HG03378 (cell line): ENCODE results near the gene IGLL1.
"Not testable (repeated sequence)": the region's sequence is repeated elsewhere in the genome, so short reads cannot be mapped to it uniquely, and the experiment has no call there.

Experiments used
- ATAC-seq: cut with Tn5 transposase; IDR thresholded peaks from one replicate; pipeline ENCODE4 v1.9.1; 2021; ENCODE audit warnings: mild to moderate bottlenecking, moderate library complexity; ENCODE audit not compliant: unreplicated experiment

The IGLL1 gene

GRCh38 chr22:23591846-23592245 lies 11.8 kb upstream of the IGLL1 start:
- no peak for ATAC-seq

GRCh38 chr22:23591201-23591791 lies 11.2 kb upstream of the IGLL1 start:
- no peak for ATAC-seq

GRCh38 chr22:23583836-23584235 lies 3.7 kb upstream of the IGLL1 start:
- no peak for ATAC-seq

- no peak for ATAC-seq
Observed at GRCh38 chr22:23583153-23583552, 3.1 kb upstream of the IGLL1 start.

- ATAC-seq, result no peak
Observed at GRCh38 chr22:23581260-23581650, 1.2 kb upstream of the IGLL1 start.

GRCh38 chr22:23580576-23581259 lies 628 bp upstream of the IGLL1 start:
- ATAC-seq, result no peak

- ATAC-seq, result no peak
Observed at GRCh38 chr22:23579280-23579679, 810 bp downstream of the IGLL1 start.

GRCh38 chr22:23578306-23578705 lies 1.8 kb downstream of the IGLL1 start:
- ATAC-seq, result no peak

GRCh38 chr22:23576681-23577080 lies 3.4 kb downstream of the IGLL1 start:
- ATAC-seq, result no peak

GRCh38 chr22:23575601-23576000 lies 4.5 kb downstream of the IGLL1 start:
- ATAC-seq, result no peak

- ATAC-seq, result no peak
Observed at GRCh38 chr22:23574877-23575276, 5.2 kb downstream of the IGLL1 start.

GRCh38 chr22:23574371-23574811 lies 5.7 kb downstream of the IGLL1 start:
- no peak for ATAC-seq

GRCh38 chr22:23573701-23574235 lies 6.3 kb downstream of the IGLL1 start:
- not testable (repeated sequence) for ATAC-seq

- ATAC-seq, result not testable (repeated sequence)
Observed at GRCh38 chr22:23573106-23573505, 7.0 kb downstream of the IGLL1 start.

- no peak for ATAC-seq
Observed at GRCh38 chr22:23571486-23571885, 8.6 kb downstream of the IGLL1 start.

GRCh38 chr22:23570681-23571080 lies 9.4 kb downstream of the IGLL1 start:
- no peak for ATAC-seq

GRCh38 chr22:23569716-23570115 lies 10.4 kb downstream of the IGLL1 start:
- no peak for ATAC-seq

- no peak for ATAC-seq
Observed at GRCh38 chr22:23569291-23569690, 10.8 kb downstream of the IGLL1 start.

- ATAC-seq, result no peak
Observed at GRCh38 chr22:23566705-23567475, 13.2 kb downstream of the IGLL1 start.

- ATAC-seq, result no peak
Observed at GRCh38 chr22:23565915-23566704, 14.0 kb downstream of the IGLL1 start.
